Hindlimb muscle (tissue), 1 donor: ENCODE measurements around the gene TMEM229A. TPM values are rescaled to one million over a fixed set of nuclear protein-coding genes. Genes with fewer than 3 reads are reported as not detected.
"Not testable (repeated sequence)": the region's sequence is repeated elsewhere in the genome, so short reads cannot be mapped to it uniquely, and the experiment has no call there.

Source experiments
- DNase-seq: peaks from one replicate; pipeline ENCODE4 v3.0.0-alpha.2; 2013
- polyA plus RNA-seq: library from polyadenylated mRNA; unstranded; fragments of 120-200 nt; gene quantifications from one replicate; pipeline ENCODE4 v1.2.1, GENCODE V29; 2013; ENCODE audit not compliant: insufficient read length

Gene TMEM229A
- polyA plus RNA-seq, 1 donor = 0.09 TPM

- peak; percentile 1 for DNase-seq
These were observed 948 bp downstream of the TMEM229A start for GRCh38 chr7:124031919-124032318.

- DNase-seq = no peak
These were observed 1.5 kb downstream of the TMEM229A start for GRCh38 chr7:124031406-124031805.

- DNase-seq = no peak
These were observed 1.9 kb downstream of the TMEM229A start for GRCh38 chr7:124030964-124031363.

GRCh38 chr7:124029396-124030188, 3.3 kb downstream of the TMEM229A start:
- no peak for DNase-seq

- no peak for DNase-seq
These were observed 5.6 kb downstream of the TMEM229A start for GRCh38 chr7:124027236-124027635.

GRCh38 chr7:124024329-124024728, 8.5 kb downstream of the TMEM229A start:
- not testable (repeated sequence) for DNase-seq

- DNase-seq = no peak
These were observed 10.3 kb downstream of the TMEM229A start for GRCh38 chr7:124022551-124022950.

GRCh38 chr7:124020060-124020459, 12.8 kb downstream of the TMEM229A start:
- no peak for DNase-seq

- no peak for DNase-seq
These were observed 19.6 kb downstream of the TMEM229A start for GRCh38 chr7:124013306-124013705.

GRCh38 chr7:124012864-124013263, 20.0 kb downstream of the TMEM229A start:
- no peak for DNase-seq

GRCh38 chr7:124009321-124009720, 23.5 kb downstream of the TMEM229A start:
- no peak for DNase-seq

GRCh38 chr7:124008296-124008695, 24.6 kb downstream of the TMEM229A start:
- DNase-seq = not testable (repeated sequence)

- no peak for DNase-seq
These were observed 33.2 kb downstream of the TMEM229A start for GRCh38 chr7:123999703-124000102.

- DNase-seq = no peak
These were observed 33.9 kb downstream of the TMEM229A start for GRCh38 chr7:123998921-123999320.

- no peak for DNase-seq
These were observed 36.6 kb downstream of the TMEM229A start for GRCh38 chr7:123996327-123996625.

- DNase-seq = no peak
These were observed 37.1 kb downstream of the TMEM229A start for GRCh38 chr7:123995617-123996326.

GRCh38 chr7:123994449-123994848, 38.4 kb downstream of the TMEM229A start:
- DNase-seq = no peak

- DNase-seq = no peak
These were observed 38.9 kb downstream of the TMEM229A start for GRCh38 chr7:123993996-123994395.

GRCh38 chr7:123992913-123993518, 39.9 kb downstream of the TMEM229A start:
- no peak for DNase-seq

GRCh38 chr7:123987445-123987844, 45.4 kb downstream of the TMEM229A start:
- no peak for DNase-seq
